ENCODE data around the gene PIK3R3.

DNA sequence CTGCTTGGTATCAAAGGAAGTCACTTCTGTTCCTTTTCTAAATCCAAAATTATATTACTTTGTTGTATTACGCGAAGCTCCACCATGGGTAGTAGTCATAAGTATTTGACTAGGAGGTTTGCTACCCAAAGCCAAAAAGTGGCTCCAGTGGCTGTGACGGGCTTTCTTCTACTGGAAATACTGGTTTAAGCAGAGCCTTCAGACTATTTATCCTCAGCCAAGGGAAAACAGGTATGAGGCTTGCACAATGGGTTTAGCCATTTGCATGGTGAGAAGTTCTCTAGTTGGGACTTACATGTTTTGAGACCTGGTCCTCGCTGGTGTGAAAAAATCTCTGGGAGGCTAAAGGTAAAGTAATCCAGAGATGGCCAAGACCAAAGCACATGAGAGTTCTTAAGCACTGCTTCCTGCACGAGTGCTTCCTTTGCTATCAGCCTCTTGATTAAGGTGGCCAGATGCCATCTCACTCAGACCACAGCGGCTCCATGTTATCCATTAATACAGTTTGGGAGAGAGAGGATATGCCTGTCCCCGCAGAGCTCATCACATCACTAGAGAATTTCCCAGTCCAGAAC, 121.2 kb downstream of the PIK3R3 start:
- TF ChIP-seq, protein P1, sequence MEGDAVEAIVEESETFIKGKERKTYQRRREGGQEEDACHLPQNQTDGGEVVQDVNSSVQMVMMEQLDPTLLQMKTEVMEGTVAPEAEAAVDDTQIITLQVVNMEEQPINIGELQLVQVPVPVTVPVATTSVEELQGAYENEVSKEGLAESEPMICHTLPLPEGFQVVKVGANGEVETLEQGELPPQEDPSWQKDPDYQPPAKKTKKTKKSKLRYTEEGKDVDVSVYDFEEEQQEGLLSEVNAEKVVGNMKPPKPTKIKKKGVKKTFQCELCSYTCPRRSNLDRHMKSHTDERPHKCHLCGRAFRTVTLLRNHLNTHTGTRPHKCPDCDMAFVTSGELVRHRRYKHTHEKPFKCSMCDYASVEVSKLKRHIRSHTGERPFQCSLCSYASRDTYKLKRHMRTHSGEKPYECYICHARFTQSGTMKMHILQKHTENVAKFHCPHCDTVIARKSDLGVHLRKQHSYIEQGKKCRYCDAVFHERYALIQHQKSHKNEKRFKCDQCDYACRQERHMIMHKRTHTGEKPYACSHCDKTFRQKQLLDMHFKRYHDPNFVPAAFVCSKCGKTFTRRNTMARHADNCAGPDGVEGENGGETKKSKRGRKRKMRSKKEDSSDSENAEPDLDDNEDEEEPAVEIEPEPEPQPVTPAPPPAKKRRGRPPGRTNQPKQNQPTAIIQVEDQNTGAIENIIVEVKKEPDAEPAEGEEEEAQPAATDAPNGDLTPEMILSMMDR (IDR thresholded peaks at IDR 0.05) = no peak
- no peak for TF ChIP-seq POLR2A (IDR thresholded peaks at IDR 0.05)
- no peak for TF ChIP-seq POLR2AphosphoS5 (IDR thresholded peaks at IDR 0.05)
- no peak for TF ChIP-seq EP300 (IDR thresholded peaks at IDR 0.05; ENCODE audit: low read depth)
